HEK293 (cell line): ENCODE results near the gene EPO.

ENCODE experiments used
- CTCF ChIA-PET: fragments of 350-600 bp; formaldehyde crosslinking; extraction: SDS; loops from one replicate; lab custom pipeline; 2021; ENCODE audit warnings: antibody characterized with exemption; lab: Yijun Ruan, JAX
- POLR2A ChIA-PET: fragments of 300-600 bp; formaldehyde crosslinking; extraction: SDS; loops from one replicate; lab custom pipeline; 2020; ENCODE audit warnings: antibody characterized with exemption, inconsistent platforms; lab: Yijun Ruan, JAX
- H3K27ac ChIP-seq: fragments of 200-500 bp; sonication (Bioruptor generic); 2 replicates; pipeline ENCODE4 v1.5.1; 2014; ENCODE audit warnings: low read depth, low read length, control low read depth, inconsistent platforms; ENCODE audit errors: extremely low read depth
- H3K36me3 ChIP-seq, 2 experiments: fragments of 200-500 bp in 1 of 2; sonication (Bioruptor generic) in 1 of 2; 1 replicate in 1 of 2; 2 replicates in 1 of 2; pipeline ENCODE4 v1.5.1; 2014 to 2017; ENCODE audit warnings: inconsistent platforms in 2 of 2, low read length in 2 of 2; ENCODE audit not compliant: control insufficient read depth in 2 of 2, insufficient read depth in 1 of 2
- H3K4me1 ChIP-seq: fragments of 200-500 bp; sonication (Bioruptor generic); 2 replicates; pipeline ENCODE4 v1.5.1; 2014; ENCODE audit warnings: mild to moderate bottlenecking, low read length, inconsistent platforms; ENCODE audit not compliant: control insufficient read depth, insufficient read depth
- H3K4me3 ChIP-seq: 2 replicates; pipeline ENCODE4 v1.5.1; 2011; ENCODE audit warnings: low read depth, mild to moderate bottlenecking, control low read depth, low read length, moderate library complexity
- H3K9me3 ChIP-seq: fragments of 200-500 bp; sonication (Bioruptor generic); 2 replicates; pipeline ENCODE4 v1.5.1; 2014; ENCODE audit warnings: low read depth, low read length, inconsistent platforms; ENCODE audit not compliant: control insufficient read depth, insufficient read depth
- KLF10 ChIP-seq: fragments of 450-650 bp; IDR thresholded peaks from 2 replicates; pipeline ENCODE4 v1.5.1; 2018; ENCODE audit warnings: missing biosample characterization, mild to moderate bottlenecking, missing genetic modification characterization
- PBX3 ChIP-seq: sonication (generic); formaldehyde crosslinking; IDR thresholded peaks from 2 replicates; pipeline ENCODE4 v1.8.1; 2022; ENCODE audit warnings: mild to moderate bottlenecking, moderate library complexity, missing genetic modification reagents
- PRDM1 ChIP-seq: fragments of 450-650 bp; formaldehyde crosslinking; IDR thresholded peaks from 2 replicates; pipeline ENCODE4; 2016; ENCODE audit warnings: missing biosample characterization, missing genetic modification characterization
- ZBTB17 ChIP-seq: fragments of 450-650 bp; formaldehyde crosslinking; IDR thresholded peaks from 2 replicates; pipeline ENCODE4 v1.5.1; 2016; ENCODE audit warnings: missing biosample characterization, missing genetic modification characterization
- ZNF146 ChIP-seq: fragments of 450-650 bp; formaldehyde crosslinking; IDR thresholded peaks from 2 replicates; pipeline ENCODE4 v1.5.1; 2016; ENCODE audit warnings: missing biosample characterization, missing genetic modification characterization
- ZNF239 ChIP-seq: fragments of 450-650 bp; formaldehyde crosslinking; IDR thresholded peaks from 2 replicates; pipeline ENCODE4 v1.5.1; 2016; ENCODE audit warnings: missing biosample characterization, missing genetic modification characterization
- ZNF24 ChIP-seq: fragments of 450-650 bp; formaldehyde crosslinking; IDR thresholded peaks from 2 replicates; pipeline ENCODE4 v1.5.1; 2016; ENCODE audit warnings: missing biosample characterization, missing genetic modification characterization
- ZNF350 ChIP-seq: fragments of 450-650 bp; formaldehyde crosslinking; IDR thresholded peaks from 2 replicates; pipeline ENCODE4 v1.5.0; 2017; ENCODE audit warnings: missing biosample characterization, mild to moderate bottlenecking, missing genetic modification characterization
- ZNF366 ChIP-seq: fragments of 450-650 bp; formaldehyde crosslinking; conservative IDR thresholded peaks from 2 replicates; pipeline ENCODE4 v1.5.1; 2016; ENCODE audit warnings: missing biosample characterization, missing genetic modification characterization
- ZNF501 ChIP-seq: fragments of 450-650 bp; formaldehyde crosslinking; IDR thresholded peaks from 2 replicates; pipeline ENCODE4 v1.5.1; 2016; ENCODE audit warnings: missing biosample characterization, missing genetic modification characterization
- ZNF600 ChIP-seq: fragments of 450-650 bp; formaldehyde crosslinking; IDR thresholded peaks from 2 replicates; pipeline ENCODE4 v1.5.1; 2016; ENCODE audit warnings: missing biosample characterization, missing genetic modification characterization
- ZNF610 ChIP-seq: fragments of 450-650 bp; formaldehyde crosslinking; IDR thresholded peaks from 2 replicates; pipeline ENCODE4 v1.5.1; 2016; ENCODE audit warnings: missing biosample characterization, missing genetic modification characterization, borderline replicate concordance
- ZNF621 ChIP-seq: fragments of 450-650 bp; formaldehyde crosslinking; IDR thresholded peaks from 2 replicates; pipeline ENCODE4 v1.5.1; 2017; ENCODE audit warnings: missing biosample characterization, missing genetic modification characterization
- ZNF629 ChIP-seq: fragments of 450-650 bp; formaldehyde crosslinking; IDR thresholded peaks from 2 replicates; pipeline ENCODE4 v1.5.1; 2017; ENCODE audit warnings: missing biosample characterization, missing genetic modification characterization
- ZNF677 ChIP-seq: fragments of 450-650 bp; IDR thresholded peaks from 2 replicates; pipeline ENCODE4 v1.5.0; 2018; ENCODE audit warnings: missing biosample characterization, mild to moderate bottlenecking, missing genetic modification characterization, moderate library complexity
- ZNF792 ChIP-seq: fragments of 450-650 bp; formaldehyde crosslinking; IDR thresholded peaks from 2 replicates; pipeline ENCODE4 v1.5.1; 2016; ENCODE audit warnings: missing biosample characterization, missing genetic modification characterization
- ZSCAN4 ChIP-seq: fragments of 450-650 bp; formaldehyde crosslinking; IDR thresholded peaks from 2 replicates; pipeline ENCODE4 v1.5.1; 2017; ENCODE audit warnings: missing biosample characterization, missing genetic modification characterization
- TF ChIP-seq, protein P1 (sequence below): fragments of 450-650 bp; formaldehyde crosslinking; IDR thresholded peaks from 2 replicates; pipeline ENCODE4 v1.5.1; 2016; ENCODE audit warnings: missing biosample characterization, missing genetic modification characterization
- TF ChIP-seq, protein P2 (sequence below): fragments of 450-650 bp; formaldehyde crosslinking; IDR thresholded peaks from 2 replicates; pipeline ENCODE4 v1.5.1; 2016; ENCODE audit warnings: missing biosample characterization, missing genetic modification characterization
- TF ChIP-seq, protein P3 (sequence below): fragments of 450-650 bp; formaldehyde crosslinking; IDR thresholded peaks from 2 replicates; pipeline ENCODE4 v1.5.1; 2017; ENCODE audit warnings: missing biosample characterization, missing genetic modification characterization

EPO gene

DNA sequence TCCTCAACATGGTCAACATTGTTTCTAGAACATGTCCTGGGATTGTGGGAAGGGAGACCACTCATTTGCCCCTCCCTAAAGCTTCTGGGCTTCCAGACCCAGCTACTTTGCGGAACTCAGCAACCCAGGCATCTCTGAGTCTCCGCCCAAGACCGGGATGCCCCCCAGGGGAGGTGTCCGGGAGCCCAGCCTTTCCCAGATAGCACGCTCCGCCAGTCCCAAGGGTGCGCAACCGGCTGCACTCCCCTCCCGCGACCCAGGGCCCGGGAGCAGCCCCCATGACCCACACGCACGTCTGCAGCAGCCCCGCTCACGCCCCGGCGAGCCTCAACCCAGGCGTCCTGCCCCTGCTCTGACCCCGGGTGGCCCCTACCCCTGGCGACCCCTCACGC is at the start of gene EPO:
EPO (plus strand) TSS at position 190 of the 392 bp plus-strand sequence. CDS start 513 bp downstream, outside the sequence.
- no peak within 1 kb of the TSS for H3K4me3 ChIP-seq

GRCh38 chr7:100671353-100672327 is 48.6 kb upstream of the EPO start:
- H3K27ac ChIP-seq, result no peak overlapping the region
- H3K4me3 ChIP-seq, result no peak overlapping the region
- POLR2A ChIA-PET, result interaction anchor here (0.8 kb wide), 1 partner anchor 85 kb away, joined by 12 read pairs; the partner anchor contains the start of gene FBXO24
- H3K36me3 ChIP-seq, result peaks cover 0 to 4% of the 10 kb centered on the region in 2 experiments; a peak in 2 of 3 replicates
- H3K4me1 ChIP-seq, result no peaks in the 10 kb centered on the region
- H3K9me3 ChIP-seq, result no peaks in the 10 kb centered on the region
- TF ChIP-seq ZNF24 (tag by site-specific recombination) (no peak), PRDM1 (tag by site-specific recombination) (peak; percentile 99), ZNF366 (tag by site-specific recombination) (peak; percentile 97)
- CTCF ChIA-PET, result interaction anchor here (1.4 kb wide), 1 partner anchor 20 kb away, joined by 3 read pairs; no protein-coding TSS in a partner anchor

More for the DNA sequence above, at the start of gene EPO:
- Histone ChIP-seq H3K4me1 (no peaks in the 10 kb centered on the region), H3K9me3 (no peaks in the 10 kb centered on the region), H3K36me3 (no peaks in the 10 kb centered on the region), H3K27ac (no peak within 1 kb of the TSS)
- ChIA-PET CTCF (interaction anchor here (0.6 to 10.1 kb wide), 4 partner anchors 10 to 166 kb away, joined by 3 to 100 read pairs (median 8); partner anchors contain the start of genes POP7 and ZAN), POLR2A (no interaction called here)
- TF ChIP-seq ZNF600 (tag by site-specific recombination) (no peak), ZNF146 (tag by site-specific recombination) (no peak), ZBTB17 (tag by site-specific recombination) (no peak)
- TF ChIP-seq, protein P1, sequence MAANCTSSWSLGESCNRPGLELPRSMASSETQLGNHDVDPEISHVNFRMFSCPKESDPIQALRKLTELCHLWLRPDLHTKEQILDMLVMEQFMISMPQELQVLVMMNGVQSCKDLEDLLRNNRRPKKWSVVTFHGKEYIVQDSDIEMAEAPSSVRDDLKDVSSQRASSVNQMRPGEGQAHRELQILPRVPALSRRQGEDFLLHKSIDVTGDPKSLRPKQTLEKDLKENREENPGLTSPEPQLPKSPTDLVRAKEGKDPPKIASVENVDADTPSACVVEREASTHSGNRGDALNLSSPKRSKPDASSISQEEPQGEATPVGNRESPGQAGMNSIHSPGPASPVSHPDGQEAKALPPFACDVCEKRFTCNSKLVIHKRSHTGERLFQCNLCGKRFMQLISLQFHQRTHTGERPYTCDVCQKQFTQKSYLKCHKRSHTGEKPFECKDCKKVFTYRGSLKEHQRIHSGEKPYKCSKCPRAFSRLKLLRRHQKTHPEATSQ (tag by site-specific recombination), result no peak

GRCh38 chr7:100673302-100673941 is 46.8 kb upstream of the EPO start, which contains the start of gene GNB2:
TSS of gene GNB2 (plus strand) at chr7:100673740. CDS start at chr7:100676266, 2,526 bp downstream.
- H3K4me3 ChIP-seq, result peak within 1 kb of the TSS; percentile 97
- CTCF ChIA-PET, result interaction anchor here (0.6 to 1.0 kb wide), 3 partner anchors 10 to 109 kb away, joined by 3 to 4 read pairs (median 4); partner anchors contain the start of gene POP7
- TF ChIP-seq, protein P2, sequence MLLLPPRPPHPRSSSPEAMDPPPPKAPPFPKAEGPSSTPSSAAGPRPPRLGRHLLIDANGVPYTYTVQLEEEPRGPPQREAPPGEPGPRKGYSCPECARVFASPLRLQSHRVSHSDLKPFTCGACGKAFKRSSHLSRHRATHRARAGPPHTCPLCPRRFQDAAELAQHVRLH, result peak; percentile 61; the same call in 1 of the 2 replicates
- 0 out of 2 replicates have a peak, but pooled peaks have one; percentile 63 for TF ChIP-seq ZNF677
- peak; percentile 91 for TF ChIP-seq ZNF629 (tag by site-specific recombination)
- TF ChIP-seq, protein P3, sequence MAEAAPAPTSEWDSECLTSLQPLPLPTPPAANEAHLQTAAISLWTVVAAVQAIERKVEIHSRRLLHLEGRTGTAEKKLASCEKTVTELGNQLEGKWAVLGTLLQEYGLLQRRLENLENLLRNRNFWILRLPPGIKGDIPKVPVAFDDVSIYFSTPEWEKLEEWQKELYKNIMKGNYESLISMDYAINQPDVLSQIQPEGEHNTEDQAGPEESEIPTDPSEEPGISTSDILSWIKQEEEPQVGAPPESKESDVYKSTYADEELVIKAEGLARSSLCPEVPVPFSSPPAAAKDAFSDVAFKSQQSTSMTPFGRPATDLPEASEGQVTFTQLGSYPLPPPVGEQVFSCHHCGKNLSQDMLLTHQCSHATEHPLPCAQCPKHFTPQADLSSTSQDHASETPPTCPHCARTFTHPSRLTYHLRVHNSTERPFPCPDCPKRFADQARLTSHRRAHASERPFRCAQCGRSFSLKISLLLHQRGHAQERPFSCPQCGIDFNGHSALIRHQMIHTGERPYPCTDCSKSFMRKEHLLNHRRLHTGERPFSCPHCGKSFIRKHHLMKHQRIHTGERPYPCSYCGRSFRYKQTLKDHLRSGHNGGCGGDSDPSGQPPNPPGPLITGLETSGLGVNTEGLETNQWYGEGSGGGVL (tag by site-specific recombination), result peak; percentile 61
- peak; percentile 99 for TF ChIP-seq ZNF501 (tag by site-specific recombination)
- TF ChIP-seq ZNF239, result peak; percentile 62; the same call in 1 of the 2 replicates
- TF ChIP-seq KLF10 (tag by site-specific recombination), result peak; percentile 92
- peak; percentile 42; the same call in 1 of the 2 replicates for TF ChIP-seq ZSCAN4 (tag by site-specific recombination)
- TF ChIP-seq ZNF621 (tag by site-specific recombination), result no peak
- TF ChIP-seq ZNF610, result peak; percentile 90
- no peak; the same call in 1 of the 2 replicates for TF ChIP-seq ZNF792 (tag by site-specific recombination)
- TF ChIP-seq PBX3 (CRISPR knock-in tag), result no peak; the same call in 1 of the 2 replicates
- TF ChIP-seq ZNF350 (tag by site-specific recombination), result no peak

More at GRCh38 chr7:100673302-100673941, 46.8 kb upstream of the EPO start, which contains the start of gene GNB2:
- POLR2A ChIA-PET, result interaction anchor here (0.5 to 1.0 kb wide), 14 partner anchors 9 to 244 kb away, joined by 3 to 22 read pairs (median 4); partner anchors contain the start of genes ACTL6B, FBXO24, LRCH4 and MEPCE
- Histone ChIP-seq H3K9me3 (no peaks in the 10 kb centered on the region), H3K27ac (peak within 1 kb of the TSS; percentile 84), H3K36me3 (peaks cover 0 to 22% of the 10 kb centered on the region in 2 experiments; a peak in 2 of 3 replicates), H3K4me1 (no peaks in the 10 kb centered on the region)
